NOMO-1 treated with dmso at 0.1 percent for 144 hours (cell line): ENCODE measurements around the gene CDPF1.

Experiments used
- DNase-seq: peaks from one replicate; lab custom pipeline; 2025; ENCODE audit not compliant: unreplicated experiment; lab: John Stamatoyannopoulos, UW

CDPF1 gene

GRCh38 chr22:46259374-46259773 is 9.3 kb upstream of the CDPF1 start:
- peak; percentile 54 for DNase-seq

- no peak for DNase-seq
Observed at GRCh38 chr22:46256358-46256958, 6.4 kb upstream of the CDPF1 start.

- no peak for DNase-seq
Observed at GRCh38 chr22:46251816-46252380, 1.8 kb upstream of the CDPF1 start.

- no peak for DNase-seq
Observed at GRCh38 chr22:46251266-46251665, 1.2 kb upstream of the CDPF1 start.

- DNase-seq: no peak
Observed at GRCh38 chr22:46250783-46251125, 661 bp upstream of the CDPF1 start.

- DNase-seq: no peak
Observed at GRCh38 chr22:46247443-46247975, 2.6 kb downstream of the CDPF1 start.

- DNase-seq: no peak
Observed at GRCh38 chr22:46246178-46246577, 3.9 kb downstream of the CDPF1 start.

- no peak for DNase-seq
Observed at GRCh38 chr22:46245511-46245910, 4.6 kb downstream of the CDPF1 start.

- DNase-seq: no peak
Observed at GRCh38 chr22:46244771-46245170, 5.3 kb downstream of the CDPF1 start.

- DNase-seq: no peak
Observed at GRCh38 chr22:46242076-46242475, 8.0 kb downstream of the CDPF1 start.

- no peak for DNase-seq
Observed at GRCh38 chr22:46241396-46242007, 8.6 kb downstream of the CDPF1 start.

GRCh38 chr22:46240907-46241306 is 9.2 kb downstream of the CDPF1 start:
- no peak for DNase-seq

- no peak for DNase-seq
Observed at GRCh38 chr22:46240506-46240905, 9.6 kb downstream of the CDPF1 start.

- no peak for DNase-seq
Observed at GRCh38 chr22:46240073-46240472, 10.0 kb downstream of the CDPF1 start.

- DNase-seq: no peak
Observed at GRCh38 chr22:46239261-46240048, 10.6 kb downstream of the CDPF1 start.

- no peak for DNase-seq
Observed at GRCh38 chr22:46238541-46238940, 11.6 kb downstream of the CDPF1 start.

- no peak for DNase-seq
Observed at GRCh38 chr22:46237453-46238124, 12.5 kb downstream of the CDPF1 start.

GRCh38 chr22:46234969-46235368 is 15.1 kb downstream of the CDPF1 start:
- no peak for DNase-seq

GRCh38 chr22:46233231-46233630 is 16.9 kb downstream of the CDPF1 start:
- no peak for DNase-seq

- DNase-seq: no peak
Observed at GRCh38 chr22:46230262-46230901, 19.7 kb downstream of the CDPF1 start.

GRCh38 chr22:46229701-46230100 is 20.4 kb downstream of the CDPF1 start:
- no peak for DNase-seq
